Fibroblast of skin of left quadriceps (primary cell): ENCODE results near the gene FLACC1.
"Not testable (repeated sequence)": the region's sequence is repeated elsewhere in the genome, so short reads cannot be mapped to it uniquely, and the experiment has no call there.

Experiments
- DNase-seq, 2 experiments: peaks; one replicate each; pipeline ENCODE4 v3.0.0-alpha.2; 2013; ENCODE audit warnings: low read depth in 2 of 2

Gene FLACC1, protein sequence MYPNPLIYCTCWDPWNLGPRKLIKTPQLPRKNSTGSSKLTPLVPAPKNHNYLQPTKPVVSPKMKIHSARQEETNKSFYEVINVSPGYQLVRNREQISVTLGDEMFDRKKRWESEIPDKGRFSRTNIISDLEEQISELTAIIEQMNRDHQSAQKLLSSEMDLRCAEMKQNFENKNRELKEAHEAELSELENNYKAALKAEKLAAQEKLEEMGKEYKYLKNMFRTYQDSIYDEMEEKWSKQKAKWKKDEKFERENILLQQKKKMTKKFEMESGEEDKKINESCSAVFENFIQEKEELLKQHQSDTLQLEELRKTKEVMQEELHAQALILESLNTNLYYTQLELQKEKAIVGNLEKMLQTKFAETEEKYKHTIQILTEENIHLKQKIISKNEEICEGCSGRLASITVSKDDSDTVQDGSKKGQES

DNA sequence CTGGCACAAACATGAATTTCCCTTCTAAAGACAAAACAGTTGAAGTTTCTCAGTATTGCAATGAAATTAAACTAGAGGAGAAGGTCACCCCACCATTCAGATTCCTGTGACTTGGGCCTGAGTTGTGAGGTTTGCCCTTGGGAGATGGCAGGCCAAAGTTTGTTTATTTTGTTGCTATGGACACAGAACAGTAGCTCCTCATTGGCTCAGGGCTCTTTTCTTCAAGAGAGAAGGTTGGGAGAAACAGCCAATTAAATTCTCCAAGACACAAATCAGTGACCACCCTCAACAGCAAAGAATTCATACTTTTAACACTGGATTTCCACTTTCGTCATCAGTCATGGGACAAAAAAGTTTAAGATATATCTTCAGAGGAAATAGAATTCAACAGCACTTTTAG is at the start of gene FLACC1:
Gene FLACC1, minus strand, starts transcription at position 125 of the 400 bp plus-strand sequence. CDS start 5,941 bp downstream, outside the sequence.
- no peak for DNase-seq

DNA sequence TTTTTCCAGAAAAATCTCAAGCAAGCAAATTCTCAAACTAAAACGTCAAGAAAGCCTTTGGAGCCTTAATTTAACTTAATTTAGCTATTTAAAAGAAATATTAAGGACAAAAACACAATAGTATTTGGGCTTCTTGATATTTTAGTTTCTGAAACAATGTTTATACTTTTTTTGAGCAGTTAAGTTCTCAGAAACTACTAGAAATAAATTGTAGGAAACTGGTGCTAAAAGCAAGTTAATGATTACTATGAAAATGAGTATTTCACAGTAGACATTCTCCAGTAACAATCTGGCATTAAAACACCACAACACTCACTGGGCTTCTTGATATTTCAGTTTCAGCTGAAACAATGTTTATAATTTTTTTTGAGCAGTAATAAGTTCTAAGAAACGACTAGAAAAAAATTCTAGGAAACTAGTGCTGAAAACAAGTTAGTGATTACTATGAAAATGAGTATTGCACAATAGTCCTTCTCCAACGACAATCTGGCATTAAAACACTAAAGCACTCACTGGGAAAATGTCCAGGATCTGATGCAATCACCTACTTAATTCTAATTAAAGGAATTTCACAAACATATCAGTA is 49.0 kb upstream of the FLACC1 start:
- peak; percentile 92 to 93 for DNase-seq

GRCh38 chr2:201404699-201405280 is 47.6 kb upstream of the FLACC1 start:
- DNase-seq = no peak

DNA sequence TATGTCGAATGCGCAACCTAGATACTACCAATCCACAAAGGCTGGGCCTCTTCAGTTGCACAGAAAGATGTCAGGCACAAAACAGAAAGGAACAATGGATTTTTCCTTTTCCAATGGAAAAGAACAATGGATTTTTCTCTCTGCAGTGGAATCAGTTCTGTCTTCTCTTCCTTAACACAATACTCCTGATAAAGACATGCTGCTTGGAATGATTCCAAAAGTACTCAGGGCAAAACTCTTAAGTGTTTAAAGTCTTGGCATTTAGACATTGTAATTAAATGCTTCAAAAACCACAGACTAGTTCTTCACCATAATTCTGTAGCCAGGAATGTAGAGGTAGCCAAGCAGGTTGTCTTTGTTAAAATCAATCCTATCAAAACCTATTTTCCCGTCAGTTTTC is 46.7 kb upstream of the FLACC1 start:
- peak; percentile 45 for DNase-seq

DNA sequence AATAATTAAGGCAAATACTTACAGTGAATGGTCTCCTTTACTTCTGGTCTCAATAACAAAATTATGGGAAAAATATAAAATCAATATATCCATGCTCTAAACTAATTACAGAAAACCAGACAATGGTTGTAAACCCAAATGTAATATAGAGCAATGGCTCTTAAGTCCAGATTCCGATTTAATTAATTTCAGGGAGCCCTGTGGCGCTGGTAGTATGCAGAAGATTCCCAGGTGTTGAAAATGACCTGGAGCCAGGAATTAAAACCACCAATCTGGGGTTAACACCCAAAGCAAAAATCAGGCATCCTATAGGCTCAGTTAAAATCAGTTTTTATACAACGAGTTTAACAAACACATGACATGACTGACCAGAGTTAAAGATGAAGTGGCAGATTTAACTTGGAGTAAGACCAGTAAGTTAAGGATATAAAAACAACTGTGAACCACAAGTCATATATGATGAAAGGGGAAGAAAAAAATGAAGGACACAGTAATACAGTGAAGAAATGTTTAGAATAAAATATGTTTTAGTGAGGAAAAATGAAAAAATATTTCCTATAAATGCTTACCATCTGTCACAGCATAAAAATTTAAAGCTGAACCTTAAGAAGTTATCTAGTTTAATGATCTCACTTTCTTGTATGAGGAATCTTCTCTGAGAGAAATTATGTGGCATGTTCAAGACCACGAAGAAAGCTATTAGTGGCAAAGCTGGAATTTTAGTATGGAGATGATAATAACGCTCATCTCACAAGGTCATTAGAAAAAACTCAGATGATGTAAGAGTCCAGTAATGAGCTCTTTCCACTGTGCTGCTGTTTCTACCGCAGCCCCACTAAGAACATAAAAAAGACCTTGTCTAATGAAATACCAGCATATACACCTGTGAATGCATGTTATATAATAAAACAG is 45.8 kb upstream of the FLACC1 start:
- peak; percentile 78 to 83 for DNase-seq

GRCh38 chr2:201401815-201402214 is 44.7 kb upstream of the FLACC1 start:
- DNase-seq = no peak

DNA sequence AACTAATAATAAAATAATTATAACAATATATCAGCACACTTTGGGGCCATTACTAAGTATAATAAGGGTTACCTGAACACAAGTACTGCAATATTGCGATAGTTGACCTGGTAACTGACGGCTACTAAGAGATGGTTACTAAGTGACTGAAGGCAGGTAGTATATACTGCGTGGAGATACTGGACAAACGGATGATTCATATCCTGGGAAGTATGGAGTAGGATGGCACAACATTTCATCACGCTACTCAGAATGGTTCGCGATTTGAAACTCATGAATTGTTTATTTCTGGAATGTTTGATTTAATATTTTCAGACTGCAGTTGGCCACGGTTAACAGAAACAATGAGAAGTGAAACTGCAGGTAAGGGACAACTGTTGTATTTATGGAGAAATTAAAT is 39.5 kb upstream of the FLACC1 start:
- no peak for DNase-seq

DNA sequence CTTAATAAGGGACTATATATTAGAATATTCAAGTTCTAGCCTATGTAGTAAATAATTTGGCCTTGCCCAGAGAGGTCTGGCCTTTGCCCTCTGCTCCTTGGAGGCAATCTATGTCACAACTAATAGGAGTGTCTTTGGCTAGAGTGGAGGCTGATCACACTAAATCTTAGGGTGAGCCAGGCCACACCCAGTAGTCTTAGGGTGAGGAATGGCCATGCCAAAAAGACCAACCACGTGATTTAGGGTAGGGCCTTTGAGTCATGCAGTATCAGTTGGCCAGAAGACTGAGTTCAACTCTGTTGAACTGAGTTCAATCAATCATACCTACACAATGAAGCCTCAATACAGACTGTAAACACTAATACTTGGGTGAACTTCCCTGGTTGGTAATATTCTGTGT is 26.0 kb upstream of the FLACC1 start:
- no peak for DNase-seq

DNA sequence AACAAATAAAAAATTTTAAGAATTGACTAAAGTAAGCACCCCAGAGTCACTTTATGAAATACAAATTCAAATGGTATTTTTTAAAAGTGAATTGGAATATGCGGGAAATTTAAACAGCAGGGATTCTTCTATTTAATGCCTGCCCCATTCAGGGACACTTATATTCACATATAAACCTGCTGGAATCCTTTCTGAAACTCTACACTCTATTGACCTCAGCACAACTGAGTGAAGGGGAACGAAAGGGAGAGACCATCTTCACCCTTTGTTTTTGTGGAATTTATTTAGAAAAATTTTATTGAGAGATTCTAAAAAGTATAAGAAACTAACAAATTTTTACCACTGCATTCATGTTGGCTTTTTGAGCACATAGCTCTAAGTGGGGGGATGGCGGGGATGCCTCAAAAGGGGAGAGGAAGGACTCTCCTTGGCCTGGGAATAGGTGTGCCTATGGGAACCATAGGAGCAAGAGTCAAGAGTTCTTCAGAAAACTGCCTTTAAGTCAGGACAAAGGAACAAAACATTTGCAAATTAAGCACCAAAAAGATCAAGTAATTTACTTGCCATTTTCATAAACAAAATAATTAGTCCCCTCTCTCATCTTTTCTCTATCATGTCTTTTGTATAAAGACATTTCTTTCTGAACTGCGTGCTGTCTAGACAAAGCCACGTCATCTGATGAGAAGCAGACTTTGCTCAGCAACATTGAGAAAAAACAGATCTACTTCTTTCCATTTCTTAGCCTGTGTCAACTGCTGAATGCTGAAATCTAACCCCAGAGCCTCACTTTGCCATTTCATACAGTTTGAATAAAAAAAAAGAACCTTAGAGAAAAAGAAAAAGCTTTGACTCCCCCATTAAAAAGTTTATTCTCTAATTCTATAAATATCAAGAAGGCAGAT is 21.6 kb upstream of the FLACC1 start:
- DNase-seq = peak; percentile 11 to 20

DNA sequence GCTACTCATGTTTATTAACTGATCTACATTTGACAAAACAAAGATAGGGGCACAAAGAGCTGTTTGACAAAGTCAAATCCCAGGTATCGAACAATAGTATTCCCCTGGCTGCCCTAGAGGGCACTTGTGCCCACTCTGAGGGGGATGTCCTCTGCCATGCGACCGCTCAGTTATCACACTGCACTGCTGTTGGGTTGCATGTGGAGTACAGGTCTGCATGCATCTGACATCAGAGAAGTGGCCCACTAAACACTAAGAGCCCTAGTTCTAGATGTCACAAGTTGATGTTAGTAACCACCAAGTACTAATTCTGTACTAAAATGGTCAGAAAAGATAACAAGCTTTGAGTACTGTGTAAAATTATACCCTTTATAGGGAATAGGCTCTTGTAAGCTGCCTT is 20.1 kb upstream of the FLACC1 start:
- DNase-seq = no peak

- DNase-seq = no peak
Observed at GRCh38 chr2:201369775-201370174, 12.6 kb upstream of the FLACC1 start.

- DNase-seq = not testable (repeated sequence)
Observed at GRCh38 chr2:201369318-201369717, 12.2 kb upstream of the FLACC1 start.

DNA sequence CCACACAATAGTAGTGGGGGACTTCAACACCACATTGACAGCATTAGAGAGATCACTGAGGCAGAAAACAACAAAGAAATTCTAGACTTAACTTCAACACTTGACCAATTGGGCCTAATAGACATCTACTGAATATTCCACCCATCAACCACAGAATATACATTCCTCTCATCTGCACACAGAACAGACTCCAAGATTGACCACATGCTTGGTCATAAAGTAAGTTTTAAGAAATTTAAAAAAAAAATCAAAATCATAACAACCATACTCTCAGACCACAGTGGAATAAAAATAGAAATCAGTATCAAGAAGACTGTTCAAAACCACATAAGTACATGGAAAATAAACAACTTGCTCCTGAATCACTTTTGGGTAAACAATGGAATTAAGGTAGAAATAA is 9.0 kb upstream of the FLACC1 start:
- DNase-seq = no peak

DNA sequence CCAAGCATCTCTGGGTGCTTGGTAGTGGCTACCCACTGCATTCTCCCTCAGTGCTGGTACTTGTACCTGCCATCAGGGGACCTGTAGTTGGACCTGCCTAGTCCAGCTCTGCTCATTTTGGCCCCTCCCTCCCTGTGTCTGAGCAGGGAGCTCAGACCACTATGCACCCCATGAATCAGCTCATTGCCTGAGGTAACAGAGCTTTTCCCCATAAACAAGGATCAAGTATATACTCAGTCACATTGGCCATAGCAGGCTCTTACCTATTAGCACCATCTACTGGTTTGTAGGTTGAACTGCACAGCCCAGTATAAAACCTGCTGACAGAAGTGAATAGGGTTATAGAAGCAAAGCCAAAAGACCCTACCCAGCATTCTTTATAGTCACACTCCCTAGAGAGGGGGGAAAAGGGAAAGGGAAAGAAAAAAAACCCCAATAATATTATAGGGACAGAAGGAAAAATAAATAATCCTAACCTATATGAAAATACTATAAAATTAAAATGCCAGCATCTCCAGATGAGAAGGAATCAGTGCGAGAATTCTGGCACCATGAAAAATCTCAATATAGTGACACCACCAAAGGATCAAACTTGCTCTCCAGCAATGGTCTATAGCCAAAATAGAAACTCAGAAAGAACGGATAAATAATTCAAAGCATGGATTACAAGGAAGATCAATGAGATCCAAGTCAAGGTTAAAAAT is 6.9 kb upstream of the FLACC1 start:
- no peak for DNase-seq

DNA sequence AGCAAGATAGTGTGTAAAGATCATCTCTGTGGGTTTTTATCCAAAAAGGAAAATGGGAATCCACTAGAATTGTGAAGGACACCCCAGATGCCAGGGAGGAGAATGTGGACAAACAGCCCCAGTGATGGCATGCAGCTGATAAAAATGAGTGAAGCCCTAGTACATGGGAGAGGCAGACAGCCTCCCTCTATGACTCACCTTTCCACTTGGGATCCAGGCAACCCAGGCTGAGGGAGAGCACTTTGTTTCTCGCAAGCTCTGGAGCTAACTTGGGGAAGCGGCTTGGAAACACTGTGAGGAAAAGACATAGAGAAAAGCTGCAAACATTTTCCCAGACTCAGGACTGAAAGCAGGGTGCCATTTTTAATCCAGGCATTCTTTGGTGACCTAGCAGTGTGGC is 5.3 kb upstream of the FLACC1 start:
- DNase-seq = no peak

DNA sequence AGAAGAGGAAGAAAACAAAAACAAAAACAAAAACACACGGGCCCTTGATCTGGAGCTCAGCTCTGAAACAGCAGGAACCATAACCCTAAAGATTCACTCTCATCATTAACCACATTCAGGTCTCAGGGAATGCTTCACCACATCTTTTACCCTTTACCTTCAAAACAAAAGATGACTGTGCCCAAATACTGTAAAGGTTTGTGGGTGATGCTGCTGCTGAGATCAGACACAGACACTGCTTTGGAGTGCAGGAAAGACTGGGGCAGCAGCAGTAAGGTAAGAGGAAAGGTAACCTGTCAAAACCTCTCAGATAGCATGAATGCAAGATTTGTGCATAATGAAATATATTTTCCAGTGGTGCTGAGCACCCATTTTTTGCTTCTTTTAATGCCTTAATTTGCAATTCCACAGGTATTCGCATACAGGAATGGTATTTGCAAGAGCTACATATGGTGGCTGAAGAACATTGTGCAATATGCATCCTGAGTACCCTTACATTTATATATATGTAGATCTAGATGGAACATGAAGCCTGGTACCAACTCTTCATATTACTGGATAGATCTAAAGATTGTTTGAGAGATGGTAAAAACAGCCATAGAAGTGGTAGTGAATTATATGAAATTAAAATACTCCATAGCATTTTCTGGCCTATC is 4.1 kb upstream of the FLACC1 start:
- DNase-seq = no peak

DNA sequence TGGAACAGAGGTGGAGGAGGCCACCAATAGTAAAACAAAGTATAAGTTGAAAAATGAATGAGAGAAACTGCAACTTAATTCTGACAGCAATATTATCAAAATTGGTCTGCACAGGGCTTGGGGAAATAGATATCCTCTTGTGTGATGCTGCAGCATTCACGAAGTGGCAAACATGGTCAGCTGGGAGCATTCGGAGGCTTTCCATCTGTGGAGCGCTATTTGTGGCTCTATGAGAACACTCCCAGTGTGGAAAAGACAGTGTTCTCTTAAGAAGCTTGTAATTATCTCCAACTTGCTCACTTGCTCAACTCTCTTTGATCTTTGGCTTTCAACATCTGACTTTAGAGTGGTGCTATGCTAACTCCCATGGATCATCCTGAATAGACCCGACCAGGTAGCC is 3.1 kb upstream of the FLACC1 start:
- no peak for DNase-seq

- DNase-seq = peak; percentile 60 to 61
Observed at GRCh38 chr2:201358684-201359083, 1.5 kb upstream of the FLACC1 start.

GRCh38 chr2:201353116-201353515 is 4.0 kb downstream of the FLACC1 start:
- DNase-seq = no peak

DNA sequence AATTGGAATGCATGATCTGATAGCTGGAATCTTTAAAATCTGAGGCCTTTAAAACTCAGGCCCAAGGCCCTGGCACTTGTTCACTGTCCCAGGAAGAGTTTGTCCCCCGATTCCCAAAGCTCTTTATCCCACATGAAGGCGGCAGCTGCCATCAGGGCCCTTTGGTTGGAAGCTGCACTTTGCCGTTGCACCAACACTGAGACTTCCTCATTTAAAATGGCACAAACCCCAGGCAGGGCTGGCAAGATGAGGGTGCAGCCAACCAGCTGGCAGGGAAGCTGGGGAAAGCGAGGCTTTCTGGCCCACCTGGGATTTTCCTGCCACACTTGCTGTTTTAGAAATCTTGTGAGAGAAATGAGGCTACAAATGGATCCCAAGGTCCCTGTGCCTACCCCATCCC is 6.3 kb downstream of the FLACC1 start:
- no peak for DNase-seq
